CD14-positive monocyte (primary cell): ENCODE measurements around the gene SETD5. TPM values are rescaled to one million over a fixed set of nuclear protein-coding genes. Genes with fewer than 3 reads are reported as not detected.
A peak's percentile ranks its signal among the peaks of the same experiment; 100 is the strongest.

Experiments used
- DNase-seq, 3 donors: peaks; one replicate each; pipeline ENCODE4 v3.0.0-alpha.2; 2011 to 2022
- H2AFZ ChIP-seq: 2 replicates; pipeline ENCODE4 v1.6.0; 2012; ENCODE audit warnings: mild to moderate bottlenecking, low read depth, low read length, inconsistent platforms; ENCODE audit not compliant: insufficient read depth, poor library complexity, severe bottlenecking
- H3K27ac ChIP-seq, 2 donors: 1 replicate in 1 of 2; 2 replicates in 1 of 2; pipeline ENCODE4 v1.5.1; 2012 to 2013; ENCODE audit warnings: low read length in 2 of 2, control low read depth in 1 of 2, inconsistent platforms in 1 of 2, low read depth in 1 of 2, mild to moderate bottlenecking in 1 of 2
- H3K27me3 ChIP-seq, 2 donors: one replicate each; pipeline versions ENCODE4 v1.6.0 to v1.6.1; 2011 to 2013; ENCODE audit warnings: low read length in 2 of 2; ENCODE audit not compliant: control insufficient read depth in 2 of 2, insufficient read depth in 2 of 2
- H3K36me3 ChIP-seq, 2 donors: replicated peaks in 1 of 2; 1 replicate in 1 of 2; 2 replicates in 1 of 2; pipeline versions ENCODE4 v1.5.1 to v1.6.1; 2012 to 2013; ENCODE audit warnings: low read length in 2 of 2, control low read depth in 1 of 2, inconsistent platforms in 1 of 2, mild to moderate bottlenecking in 1 of 2; ENCODE audit not compliant: insufficient read depth in 2 of 2, control insufficient read depth in 1 of 2
- H3K4me1 ChIP-seq, 2 donors: 1 replicate in 1 of 2; 2 replicates in 1 of 2; pipeline versions ENCODE4 v1.5.1 to v1.6.1; 2012 to 2013; ENCODE audit warnings: low read length in 2 of 2, control low read depth in 1 of 2, inconsistent platforms in 1 of 2, mild to moderate bottlenecking in 1 of 2, moderate library complexity in 1 of 2; ENCODE audit not compliant: insufficient read depth in 2 of 2, control insufficient read depth in 1 of 2
- H3K4me2 ChIP-seq: replicated peaks from 2 replicates; pipeline ENCODE3; 2012; ENCODE audit warnings: low read length, moderate library complexity, mild to moderate bottlenecking; ENCODE audit not compliant: poor library complexity, severe bottlenecking; ENCODE audit errors: extremely low read depth
- H3K4me3 ChIP-seq, 3 experiments: fragments of 200-600 bp in 1 of 3; sonication (generic) in 1 of 3; replicated peaks in 1 of 3; 1 replicate in 2 of 3; 2 replicates in 1 of 3; pipeline ENCODE4 v1.5.1; 2011 to 2013; ENCODE audit warnings: low read length in 3 of 3, mild to moderate bottlenecking in 3 of 3, control low read depth in 2 of 3, low read depth in 2 of 3, inconsistent platforms in 1 of 3, moderate library complexity in 1 of 3
- H3K79me2 ChIP-seq: 2 replicates; pipeline ENCODE4 v1.6.0; 2012; ENCODE audit warnings: mild to moderate bottlenecking, control low read depth, inconsistent platforms, low read length, moderate library complexity; ENCODE audit not compliant: insufficient read depth
- H3K9ac ChIP-seq: 2 replicates; pipeline ENCODE4 v1.6.0; 2017; ENCODE audit warnings: low read length, mild to moderate bottlenecking; ENCODE audit not compliant: insufficient read depth, poor library complexity, severe bottlenecking
- H3K9me3 ChIP-seq, 2 donors: replicated peaks in 1 of 2; 1 replicate in 1 of 2; 2 replicates in 1 of 2; pipeline versions ENCODE4 v1.5.1 to v1.6.1; 2012 to 2013; ENCODE audit warnings: low read length in 2 of 2, control low read depth in 1 of 2; ENCODE audit not compliant: control insufficient read depth in 1 of 2, insufficient read depth in 1 of 2
- H4K20me1 ChIP-seq: 2 replicates; pipeline ENCODE4 v1.6.0; 2012; ENCODE audit warnings: mild to moderate bottlenecking, low read length, control low read depth, moderate library complexity; ENCODE audit not compliant: insufficient read depth
- H3K27ac Mint-ChIP-seq, 7 donors: one replicate each; pipeline ENCODE4 v1.8.0; 2020; ENCODE audit warnings: mild to moderate bottlenecking in 7 of 7, mixed read lengths in 7 of 7, moderate library complexity in 6 of 7, inconsistent platforms in 2 of 7
- H3K27me3 Mint-ChIP-seq, 3 donors: one replicate each; pipeline ENCODE4 v1.8.0; 2021 to 2022; ENCODE audit warnings: low read depth in 3 of 3, mild to moderate bottlenecking in 3 of 3, mixed read lengths in 3 of 3, moderate library complexity in 3 of 3, inconsistent platforms in 1 of 3
- H3K36me3 Mint-ChIP-seq, 2 donors: one replicate each; pipeline ENCODE4 v1.8.0; 2020; ENCODE audit warnings: mixed read lengths in 2 of 2, inconsistent platforms in 1 of 2, mild to moderate bottlenecking in 1 of 2
- H3K4me1 Mint-ChIP-seq: one replicate; pipeline ENCODE4 v1.8.0; 2020; ENCODE audit warnings: mild to moderate bottlenecking, mixed read lengths
- H3K4me3 Mint-ChIP-seq, 2 donors: one replicate each; pipeline ENCODE4 v1.8.0; 2020; ENCODE audit warnings: mild to moderate bottlenecking in 2 of 2, mixed read lengths in 2 of 2, moderate library complexity in 1 of 2
- H3K9me3 Mint-ChIP-seq, 7 donors: one replicate each; pipeline ENCODE4 v1.8.0; 2020 to 2022; ENCODE audit warnings: mixed read lengths in 7 of 7, mild to moderate bottlenecking in 6 of 7, moderate library complexity in 6 of 7, inconsistent platforms in 2 of 7
- WGBS: methylation state at CpG from one replicate; pipeline ENCODE4 v1.1.5; 2013; ENCODE audit warnings: missing lambda C conversion rate; ENCODE audit not compliant: insufficient coverage; 5-methylcytosine and 5-hydroxymethylcytosine counted together
- intact Hi-C, 2 donors: fragments of 100-400 bp; cut with micrococcal nuclease; formaldehyde crosslinking; loops; one replicate each; pipeline versions ENCODE4 v1.15.0 to v1.15.1; 2023
- polyA plus RNA-seq, 3 donors: library from polyadenylated mRNA; depleted of rRNA in 1 of 3; unstranded in 2 of 3; stranded (reverse) in 1 of 3; fragments of 300-500 nt in 2 of 3; fragments of >200 nt in 1 of 3; fragmentation: Illumina TruSeq in 2 of 3; gene quantifications; 1 replicate in 2 of 3; 2 replicates in 1 of 3; pipeline ENCODE4 v1.2.3, GENCODE V29; 2012 to 2021
- TF ChIP-seq, protein P1 (sequence below): fragments of 200-600 bp; IDR thresholded peaks from one replicate; pipeline ENCODE4 v1.8.0; 2022; ENCODE audit warnings: antibody characterized with exemption, mild to moderate bottlenecking

The SETD5 gene
- polyA plus RNA-seq, 3 donors, result 4.1 to 51.5 (median 13.7) TPM

DNA sequence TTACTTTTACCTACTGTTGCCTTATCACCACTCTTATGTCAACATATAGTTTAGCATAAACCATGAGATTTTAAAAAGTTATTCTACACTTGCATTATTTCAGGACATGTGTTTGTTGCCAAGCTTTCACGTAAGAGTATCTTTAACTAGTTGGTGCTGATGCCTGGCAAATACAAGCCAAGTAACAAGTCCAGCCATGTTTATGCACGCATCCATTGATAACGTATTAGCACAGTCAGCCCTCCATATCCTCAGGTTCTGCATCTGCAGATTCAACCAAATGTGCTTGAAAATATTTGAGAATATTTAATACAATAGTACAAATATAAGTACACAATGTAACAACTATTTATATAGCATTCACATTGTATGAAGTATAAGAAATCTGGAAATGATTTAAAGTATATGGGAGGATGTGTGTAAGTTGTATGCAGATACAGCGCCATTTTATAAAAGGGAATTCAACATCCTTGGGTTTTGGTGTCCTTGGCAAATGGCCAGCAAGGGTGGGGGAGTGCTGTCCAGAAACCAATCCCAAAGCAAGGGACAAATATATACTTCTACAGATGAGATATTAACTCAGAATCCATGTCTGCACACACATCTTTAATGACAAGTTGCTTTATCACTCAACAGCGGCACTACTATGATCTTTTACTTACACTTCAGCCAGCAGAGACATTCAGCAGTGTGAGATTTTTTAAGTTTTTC is 8.7 kb upstream of the SETD5 start:
- Mint-ChIP-seq H3K9me3 (no peaks in the 10 kb centered on the region), H3K36me3 (peaks cover 80 to 83% of the 10 kb centered on the region in 2 donors), H3K4me3 (no peak overlapping the region), H3K4me1 (peaks cover 28% of the 10 kb centered on the region), H3K27ac (peak overlapping the region in 2 of 7 donors; percentile 8 to 22), H3K27me3 (no peaks in the 10 kb centered on the region)
- peaks cover 75 to 98% of the 10 kb centered on the region in 2 donors for H3K36me3 ChIP-seq
- H3K4me3 ChIP-seq, result no peak overlapping the region
- intact Hi-C loops, result no loop called here
- peaks cover 53% of the 10 kb centered on the region for H3K79me2 ChIP-seq
- WGBS, result no CpG with 5 or more reads among the region's 5 CpGs
- H3K9me3 ChIP-seq, result no peaks in the 10 kb centered on the region
- TF ChIP-seq, protein P1, sequence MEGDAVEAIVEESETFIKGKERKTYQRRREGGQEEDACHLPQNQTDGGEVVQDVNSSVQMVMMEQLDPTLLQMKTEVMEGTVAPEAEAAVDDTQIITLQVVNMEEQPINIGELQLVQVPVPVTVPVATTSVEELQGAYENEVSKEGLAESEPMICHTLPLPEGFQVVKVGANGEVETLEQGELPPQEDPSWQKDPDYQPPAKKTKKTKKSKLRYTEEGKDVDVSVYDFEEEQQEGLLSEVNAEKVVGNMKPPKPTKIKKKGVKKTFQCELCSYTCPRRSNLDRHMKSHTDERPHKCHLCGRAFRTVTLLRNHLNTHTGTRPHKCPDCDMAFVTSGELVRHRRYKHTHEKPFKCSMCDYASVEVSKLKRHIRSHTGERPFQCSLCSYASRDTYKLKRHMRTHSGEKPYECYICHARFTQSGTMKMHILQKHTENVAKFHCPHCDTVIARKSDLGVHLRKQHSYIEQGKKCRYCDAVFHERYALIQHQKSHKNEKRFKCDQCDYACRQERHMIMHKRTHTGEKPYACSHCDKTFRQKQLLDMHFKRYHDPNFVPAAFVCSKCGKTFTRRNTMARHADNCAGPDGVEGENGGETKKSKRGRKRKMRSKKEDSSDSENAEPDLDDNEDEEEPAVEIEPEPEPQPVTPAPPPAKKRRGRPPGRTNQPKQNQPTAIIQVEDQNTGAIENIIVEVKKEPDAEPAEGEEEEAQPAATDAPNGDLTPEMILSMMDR, result no peak
- H3K27ac ChIP-seq, result no peak overlapping the region
- no peaks in the 10 kb centered on the region for H3K27me3 ChIP-seq
- H4K20me1 ChIP-seq, result peaks cover 79% of the 10 kb centered on the region
- no peak overlapping the region for H2AFZ ChIP-seq
- H3K4me2 ChIP-seq, result no peak overlapping the region
- peaks cover 10 to 22% of the 10 kb centered on the region in 2 donors for H3K4me1 ChIP-seq
- no peak for DNase-seq
- no peak overlapping the region for H3K9ac ChIP-seq

DNA sequence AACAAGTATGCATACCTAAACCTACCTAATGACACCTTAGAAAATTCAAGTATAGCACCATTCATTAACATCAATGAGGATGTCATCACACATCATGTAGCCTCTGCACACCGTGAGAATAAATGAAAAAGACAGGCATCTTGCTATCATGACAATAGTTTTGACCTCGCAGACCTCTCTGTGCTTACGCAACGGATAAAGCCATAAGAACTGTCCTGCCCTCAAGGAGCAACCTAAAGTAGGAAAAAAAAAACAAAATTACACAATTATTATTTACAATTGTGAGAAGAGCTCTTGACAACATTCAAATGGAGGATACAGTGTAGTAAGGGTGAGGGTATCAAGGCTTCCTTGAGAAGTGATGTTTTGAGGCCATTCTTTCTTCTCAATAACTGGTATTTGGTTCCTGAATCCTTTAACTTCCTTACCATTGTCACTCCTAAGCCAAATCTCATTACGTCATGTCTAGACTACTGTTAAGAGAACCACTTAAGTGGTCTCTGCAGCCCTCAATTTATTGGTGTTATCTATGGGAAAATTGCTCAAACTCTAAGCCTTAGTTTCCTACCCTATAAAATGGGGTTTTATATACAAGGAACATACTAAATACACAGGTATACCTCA is 7.0 kb upstream of the SETD5 start:
- Mint-ChIP-seq H3K27ac (peak overlapping the region; percentile 74 to 90 (median 87)), H3K27me3 (no peaks in the 10 kb centered on the region), H3K36me3 (peaks cover 75 to 81% of the 10 kb centered on the region in 2 donors), H3K4me1 (peaks cover 37% of the 10 kb centered on the region), H3K4me3 (no peak overlapping the region), H3K9me3 (no peaks in the 10 kb centered on the region)
- peaks cover 63 to 98% of the 10 kb centered on the region in 2 donors for H3K36me3 ChIP-seq
- peak overlapping the region in 1 of 2 donors; percentile 96 for H3K27ac ChIP-seq
- H3K79me2 ChIP-seq, result peaks cover 70% of the 10 kb centered on the region
- TF ChIP-seq, protein P1, result no peak
- no peak overlapping the region for H3K4me3 ChIP-seq
- H3K9ac ChIP-seq, result no peak overlapping the region
- 100% methylated on average over 1 of the region's 5 CpGs for WGBS
- intact Hi-C loops, result no loop called here
- DNase-seq, result peak in 2 of 3 donors; percentile 15 to 29
- peaks cover 14 to 30% of the 10 kb centered on the region in 2 donors for H3K4me1 ChIP-seq
- H4K20me1 ChIP-seq, result peaks cover 82% of the 10 kb centered on the region
- no peaks in the 10 kb centered on the region for H3K27me3 ChIP-seq
- H3K9me3 ChIP-seq, result no peaks in the 10 kb centered on the region
- H3K4me2 ChIP-seq, result no peak overlapping the region
- no peak overlapping the region for H2AFZ ChIP-seq
